A549 (cell line): ENCODE measurements around the gene RAE1. TPM values are rescaled to one million over a fixed set of nuclear protein-coding genes. Genes with fewer than 3 reads are reported as not detected.

Experiments used
- ATAC-seq, 2 experiments: fragments of 200-7000 bp in 1 of 2; fragments of >200 bp in 1 of 2; cut with Nextera tagmentation in 1 of 2; cut with Tn5 transposase in 1 of 2; 3 replicates each; pipeline versions ENCODE4 v1.8.0 to v1.9.1; 2018 to 2020; ENCODE audit warnings: mild to moderate bottlenecking in 1 of 2, moderate library complexity in 1 of 2
- CTCF ChIA-PET: fragments of 300-600 bp; sonication (Branson Sonifier 250); formaldehyde crosslinking; extraction: SDS; loops from one replicate; lab custom pipeline; 2021; ENCODE audit warnings: antibody characterized with exemption, inconsistent platforms; lab: Yijun Ruan, JAX
- POLR2A ChIA-PET: fragments of 350-600 bp; formaldehyde crosslinking; extraction: SDS; loops from one replicate; lab custom pipeline; 2021; ENCODE audit warnings: antibody characterized with exemption, inconsistent platforms; lab: Yijun Ruan, JAX
- DNase-seq, 2 experiments: peaks; one replicate each; pipeline versions ENCODE4 v3.0.0 to v3.0.0-alpha.2; 2011 to 2016; ENCODE audit warnings: low read depth in 1 of 2, low spot score in 1 of 2
- FAIRE-seq: peaks from 2 replicates; lab custom pipeline; 2011; peaks lifted over from hg19 to GRCh38; lab: Jason Lieb, UNC
- H3K27ac ChIP-seq, 2 experiments: fragments of >200 bp; sonication (Bioruptor Twin); formaldehyde crosslinking; 3 replicates each; pipeline ENCODE4 v1.5.1; 2016 to 2017
- H3K4me1 ChIP-seq: fragments of >200 bp; sonication (Bioruptor Twin); formaldehyde crosslinking; 3 replicates; pipeline ENCODE4 v1.6.1; 2016
- H3K4me2 ChIP-seq: fragments of >200 bp; sonication (Bioruptor Twin); formaldehyde crosslinking; 3 replicates; pipeline ENCODE4 v1.6.1; 2016
- H3K4me3 ChIP-seq: fragments of >200 bp; sonication (Bioruptor Twin); formaldehyde crosslinking; 3 replicates; pipeline ENCODE4 v1.5.1; 2016
- H3K9me3 ChIP-seq: fragments of >200 bp; sonication (Bioruptor Twin); formaldehyde crosslinking; 3 replicates; pipeline ENCODE4 v1.6.1; 2016
- BHLHE40 ChIP-seq: IDR thresholded peaks from 2 replicates; pipeline ENCODE4 v1.6.1; 2012; ENCODE audit warnings: low read depth, low read length, inconsistent platforms
- CEBPB ChIP-seq, 2 experiments: fragments of >200 bp in 1 of 2; sonication (Bioruptor Twin) in 1 of 2; formaldehyde crosslinking in 1 of 2; IDR thresholded peaks; 2 replicates each; pipeline ENCODE4 v1.6.1; 2012 to 2016
- CHD4 ChIP-seq: fragments of 200-600 bp; sonication (generic); IDR thresholded peaks from 2 replicates; pipeline ENCODE4 v1.6.1; 2016; ENCODE audit warnings: antibody characterized with exemption, mild to moderate bottlenecking, borderline replicate concordance
- EP300 ChIP-seq, 2 experiments: fragments of >200 bp; sonication (Bioruptor Twin); formaldehyde crosslinking; IDR thresholded peaks; 2 replicates in 1 of 2; 3 replicates in 1 of 2; pipeline ENCODE4 v1.6.1; 2016 to 2017
- FOSL2 ChIP-seq, 2 experiments: fragments of 450-650 bp in 1 of 2; fragments of >200 bp in 1 of 2; sonication (Bioruptor Twin) in 1 of 2; formaldehyde crosslinking; IDR thresholded peaks; 2 replicates each; pipeline versions ENCODE4 v1.5.0 to v1.6.1; 2016 to 2020; ENCODE audit warnings: mild to moderate bottlenecking in 1 of 2, moderate library complexity in 1 of 2
- HES2 ChIP-seq: fragments of >200 bp; sonication (Bioruptor Twin); formaldehyde crosslinking; IDR thresholded peaks from 2 replicates; pipeline ENCODE4 v1.6.1; 2016
- HMGXB4 ChIP-seq: fragments of 250-450 bp; sonication (Bioruptor Pico); IDR thresholded peaks from 2 replicates; pipeline ENCODE4 v1.5.0; 2021; ENCODE audit warnings: mild to moderate bottlenecking, moderate library complexity, borderline replicate concordance
- JUN ChIP-seq, 2 experiments: fragments of >200 bp; sonication (Bioruptor Twin); formaldehyde crosslinking; IDR thresholded peaks; 2 replicates in 1 of 2; 3 replicates in 1 of 2; pipeline ENCODE4 v1.6.1; 2016 to 2017
- KDM5A ChIP-seq: fragments of 200-600 bp; sonication (generic); IDR thresholded peaks from 2 replicates; pipeline ENCODE4 v1.6.1; 2016; ENCODE audit warnings: antibody characterized with exemption, mild to moderate bottlenecking
- MAX ChIP-seq: IDR thresholded peaks from 2 replicates; pipeline ENCODE4 v1.6.1; 2012
- MAZ ChIP-seq: fragments of 150-350 bp; IDR thresholded peaks from 2 replicates; pipeline ENCODE4 v1.6.1; 2014; ENCODE audit warnings: antibody characterized with exemption, low read depth, low read length, borderline replicate concordance
- MYC ChIP-seq: IDR thresholded peaks from 2 replicates; pipeline ENCODE4 v1.6.1; 2012; ENCODE audit warnings: mild to moderate bottlenecking, inconsistent platforms, low read length, improper control_type of control experiment, borderline replicate concordance
- NFE2L2 ChIP-seq: fragments of 150-350 bp; conservative IDR thresholded peaks from 2 replicates; pipeline ENCODE4 v1.6.1; 2014; ENCODE audit warnings: low read length
- NR3C1 ChIP-seq: fragments of >200 bp; sonication (Bioruptor Twin); formaldehyde crosslinking; IDR thresholded peaks from 3 replicates; pipeline ENCODE4 v1.6.1; 2017
- RAD21 ChIP-seq, 2 experiments: fragments of >200 bp in 1 of 2; sonication (Bioruptor Twin) in 1 of 2; formaldehyde crosslinking in 1 of 2; IDR thresholded peaks in 1 of 2; conservative IDR thresholded peaks in 1 of 2; 2 replicates in 1 of 2; 3 replicates in 1 of 2; pipeline ENCODE4 v1.6.1; 2012 to 2018; ENCODE audit warnings: inconsistent platforms in 1 of 2
- SMC3 ChIP-seq: fragments of >200 bp; sonication (Bioruptor Twin); formaldehyde crosslinking; IDR thresholded peaks from 3 replicates; pipeline ENCODE4 v1.6.1; 2018; ENCODE audit warnings: inconsistent platforms
- whole genome bisulfite sequencing: methylation state at CpG from one replicate; pipeline ENCODE4 v1.1.6; 2017; ENCODE audit errors: missing lambda C conversion rate; 5-methylcytosine and 5-hydroxymethylcytosine counted together
- polyA plus RNA-seq, 4 experiments: library from polyadenylated mRNA; depleted of rRNA in 3 of 4; stranded (reverse); fragments of >200 nt; fragmentation: RNase III in 1 of 4; extraction: RNeasy Plus Mini Kit Qiagen cat#74134 plus additional on column Dnase treatment in 1 of 4; gene quantifications; 2 replicates in 3 of 4; 3 replicates in 1 of 4; pipeline ENCODE4 v1.2.3, GENCODE V29; 2011 to 2017
- TF ChIP-seq, protein P1 (sequence below): IDR thresholded peaks from 2 replicates; pipeline ENCODE4 v1.6.1; 2012

RAE1 gene
- polyA plus RNA-seq, 2 of the 4 experiments (the other 2 are of a cell fraction), result 54.7 to 69.6 TPM

- POLR2A ChIA-PET, result no interaction called here
- DNase-seq (no peak), FAIRE-seq (no peak), ATAC-seq (no peak)
- 92% methylated on average over 14 of the region's 14 CpGs for WGBS
- H3K4me3 ChIP-seq, result no peak overlapping the region
- no peak for TF ChIP-seq JUN (IDR thresholded peaks at IDR 0.05)
- no peak for TF ChIP-seq BHLHE40
- TF ChIP-seq, protein P1, sequence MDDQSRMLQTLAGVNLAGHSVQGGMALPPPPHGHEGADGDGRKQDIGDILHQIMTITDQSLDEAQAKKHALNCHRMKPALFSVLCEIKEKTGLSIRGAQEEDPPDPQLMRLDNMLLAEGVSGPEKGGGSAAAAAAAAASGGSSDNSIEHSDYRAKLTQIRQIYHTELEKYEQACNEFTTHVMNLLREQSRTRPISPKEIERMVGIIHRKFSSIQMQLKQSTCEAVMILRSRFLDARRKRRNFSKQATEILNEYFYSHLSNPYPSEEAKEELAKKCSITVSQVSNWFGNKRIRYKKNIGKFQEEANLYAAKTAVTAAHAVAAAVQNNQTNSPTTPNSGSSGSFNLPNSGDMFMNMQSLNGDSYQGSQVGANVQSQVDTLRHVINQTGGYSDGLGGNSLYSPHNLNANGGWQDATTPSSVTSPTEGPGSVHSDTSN, result no peak
- no peak for TF ChIP-seq EP300 (IDR thresholded peaks at IDR 0.05)
- TF ChIP-seq HMGXB4, result no peak
- no peak for TF ChIP-seq NFE2L2
- TF ChIP-seq MAZ, result no peak
- no peak for TF ChIP-seq CEBPB (IDR thresholded peaks at IDR 0.05)
- TF ChIP-seq MAX, result no peak
- TF ChIP-seq MYC, result no peak
- no peak for TF ChIP-seq HES2
- no peaks in the 10 kb centered on the region for H3K9me3 ChIP-seq
- CTCF ChIA-PET, result interaction anchor here (1.5 to 5.8 kb wide), 3 partner anchors 11 to 47 kb away, joined by 3 to 37 read pairs (median 3); no protein-coding TSS in a partner anchor
- H3K4me2 ChIP-seq, result no peak overlapping the region
- H3K4me1 ChIP-seq, result peaks cover 9% of the 10 kb centered on the region
- no peak overlapping the region for H3K27ac ChIP-seq
Measured at GRCh38 chr20:57393321-57394120, 42.5 kb downstream of the RAE1 start.

DNA sequence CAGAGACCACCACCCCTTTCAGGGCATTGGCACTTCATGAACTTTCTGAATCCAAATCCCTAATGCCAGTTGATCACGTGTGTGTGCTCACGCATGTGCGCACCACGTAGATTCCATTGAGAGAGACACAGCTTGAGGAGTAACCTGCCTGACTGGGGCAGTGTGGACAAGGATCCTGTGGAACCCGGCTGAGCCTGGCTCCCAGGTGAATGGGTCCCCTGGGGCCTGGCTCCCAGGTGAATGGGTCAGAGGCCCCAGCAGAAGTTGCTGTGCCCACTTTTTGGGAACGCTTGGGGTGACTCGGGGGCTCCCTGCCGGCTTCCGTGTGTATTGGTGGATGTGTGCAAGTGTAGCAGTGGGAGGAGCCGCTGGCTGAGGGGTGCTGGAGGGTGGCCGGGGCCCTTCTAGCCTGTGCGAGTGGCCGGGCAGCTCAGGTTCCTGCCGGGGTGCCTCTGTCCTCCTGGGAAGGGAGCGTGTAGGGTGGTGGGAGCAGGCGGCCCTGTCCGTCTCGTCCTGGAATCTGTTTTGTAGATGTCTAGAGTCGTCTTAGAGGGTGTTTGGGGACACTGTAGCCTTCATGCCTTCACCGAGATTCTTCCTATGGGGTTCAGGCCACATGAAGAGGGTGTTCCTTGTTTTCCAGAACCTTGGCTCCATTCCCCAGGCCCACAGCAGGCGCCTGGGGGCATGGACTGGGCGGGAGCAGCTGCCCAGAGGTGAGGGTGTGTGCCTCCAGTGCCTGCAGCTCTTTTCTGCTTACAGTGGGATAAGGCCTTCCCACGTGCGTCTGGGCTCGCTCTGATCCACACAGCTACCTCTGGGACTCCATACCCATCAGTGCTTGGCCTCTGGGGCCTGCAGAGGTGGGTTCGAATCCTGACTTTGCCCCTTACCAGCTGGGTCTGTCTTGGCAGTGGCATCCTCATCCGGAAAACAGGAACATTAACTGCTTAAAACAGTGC, 43.3 kb downstream of the RAE1 start:
- Histone ChIP-seq H3K4me3 (no peak overlapping the region), H3K4me1 (peaks cover 9% of the 10 kb centered on the region), H3K9me3 (no peaks in the 10 kb centered on the region), H3K27ac (no peak overlapping the region), H3K4me2 (no peak overlapping the region)
- FAIRE-seq (no peak), ATAC-seq (no peak), DNase-seq (no peak)
- ChIA-PET POLR2A (no interaction called here), CTCF (interaction anchor here (0.8 to 5.8 kb wide), 4 partner anchors 12 to 102 kb away, joined by 3 to 37 read pairs (median 3); no protein-coding TSS in a partner anchor)
- TF ChIP-seq FOSL2 (IDR thresholded peaks at IDR 0.05), result no peak
- no peak for TF ChIP-seq FOSL2 (CRISPR knock-in tag; IDR thresholded peaks at IDR 0.05)
- TF ChIP-seq, protein P1, result no peak
- TF ChIP-seq KDM5A, result no peak
- no peak for TF ChIP-seq SMC3
- no peak for TF ChIP-seq NR3C1
- no peak for TF ChIP-seq RAD21 (conservative IDR thresholded peaks at IDR 0.05 in 1 of 2, IDR thresholded peaks at IDR 0.05 in 1 of 2)
- no peak for TF ChIP-seq CHD4
- WGBS, result 86% methylated on average over 20 of the region's 27 CpGs
